WTC11 (cell line): ENCODE measurements around the gene RPL27. TPM values are rescaled to one million over a fixed set of nuclear protein-coding genes. Genes with fewer than 3 reads are reported as not detected.

Experiments
- ATAC-seq: fragments of 200-7000 bp; cut with Tn5 transposase; 2 replicates; pipeline ENCODE4 v1.10.0; 2021; ENCODE audit warnings: mild to moderate bottlenecking, moderate library complexity
- CTCF ChIA-PET: fragments of 300-600 bp; sonication (Branson Sonifier 250); formaldehyde crosslinking; loops from one replicate; lab custom pipeline; 2021; ENCODE audit warnings: antibody characterized with exemption; lab: Charles Lee
- POLR2A ChIA-PET: fragments of 350-600 bp; sonication (Branson Sonifier 250); formaldehyde crosslinking; loops from one replicate; lab custom pipeline; 2021; ENCODE audit warnings: antibody characterized with exemption; lab: Charles Lee
- DNase-seq: peaks from one replicate; pipeline ENCODE4 v3.0.0; 2021; ENCODE audit warnings: low spot score
- H3K27ac Mint-ChIP-seq: 2 replicates; pipeline ENCODE4 v1.8.0; 2021; ENCODE audit warnings: mixed read lengths
- H3K27me3 Mint-ChIP-seq: 2 replicates; pipeline ENCODE4 v1.8.0; 2021; ENCODE audit warnings: low read depth, mild to moderate bottlenecking, moderate library complexity, mixed read lengths
- H3K36me3 Mint-ChIP-seq: 2 replicates; pipeline ENCODE4 v1.8.0; 2021; ENCODE audit warnings: mixed read lengths
- H3K4me1 Mint-ChIP-seq: 2 replicates; pipeline ENCODE4 v1.8.0; 2022; ENCODE audit warnings: mixed read lengths
- H3K4me3 Mint-ChIP-seq: 2 replicates; pipeline ENCODE4 v1.8.0; 2021; ENCODE audit warnings: mild to moderate bottlenecking, moderate library complexity, mixed read lengths
- H3K9me3 Mint-ChIP-seq: 2 replicates; pipeline ENCODE4 v1.8.0; 2021; ENCODE audit warnings: mixed read lengths
- ELF4 ChIP-seq: sonication (generic); formaldehyde crosslinking; IDR thresholded peaks from 2 replicates; pipeline ENCODE4 v1.8.1; 2022; ENCODE audit warnings: low read depth, mild to moderate bottlenecking, moderate library complexity, missing genetic modification reagents
- ETV6 ChIP-seq: sonication (generic); formaldehyde crosslinking; IDR thresholded peaks from 2 replicates; pipeline ENCODE4 v1.8.1; 2022; ENCODE audit warnings: mild to moderate bottlenecking, missing genetic modification reagents
- FOXP1 ChIP-seq: sonication (generic); formaldehyde crosslinking; IDR thresholded peaks from 2 replicates; pipeline ENCODE4 v1.8.0; 2022; ENCODE audit warnings: missing genetic modification reagents, mild to moderate bottlenecking, moderate library complexity, borderline replicate concordance
- GRHL2 ChIP-seq: fragments of 250-450 bp; sonication (Bioruptor Pico); IDR thresholded peaks from 2 replicates; pipeline ENCODE4 v1.8.0; 2022; ENCODE audit warnings: mild to moderate bottlenecking, moderate library complexity; ENCODE audit not compliant: insufficient replicate concordance, severe bottlenecking
- IRF2 ChIP-seq: sonication (generic); formaldehyde crosslinking; IDR thresholded peaks from 2 replicates; pipeline ENCODE4 v1.8.0; 2022; ENCODE audit warnings: low read depth, missing genetic modification reagents, borderline replicate concordance
- NFATC4 ChIP-seq: fragments of 250-450 bp; sonication (Bioruptor Pico); IDR thresholded peaks from 2 replicates; pipeline ENCODE4 v1.9.0; 2021; ENCODE audit warnings: mild to moderate bottlenecking
- RELA ChIP-seq: sonication (generic); formaldehyde crosslinking; IDR thresholded peaks from 2 replicates; pipeline ENCODE4 v1.8.1; 2022; ENCODE audit warnings: missing genetic modification reagents, mild to moderate bottlenecking, borderline replicate concordance
- RORB ChIP-seq: fragments of 250-450 bp; sonication (Bioruptor Pico); IDR thresholded peaks from 2 replicates; pipeline ENCODE4 v1.9.0; 2021; ENCODE audit warnings: mild to moderate bottlenecking
- SOX15 ChIP-seq: fragments of 250-450 bp; sonication (Bioruptor Pico); IDR thresholded peaks from 2 replicates; pipeline ENCODE4 v1.9.0; 2021; ENCODE audit warnings: mild to moderate bottlenecking
- SP1 ChIP-seq: sonication (generic); formaldehyde crosslinking; conservative IDR thresholded peaks from 2 replicates; pipeline ENCODE4 v1.8.1; 2022; ENCODE audit warnings: missing genetic modification reagents
- TCF7 ChIP-seq: sonication (generic); formaldehyde crosslinking; IDR thresholded peaks from 2 replicates; pipeline ENCODE4 v1.8.0; 2022; ENCODE audit warnings: mild to moderate bottlenecking, low read depth, missing genetic modification reagents, moderate library complexity
- TEAD1 ChIP-seq: sonication (generic); formaldehyde crosslinking; IDR thresholded peaks from 2 replicates; pipeline ENCODE4 v1.8.0; 2022; ENCODE audit warnings: mild to moderate bottlenecking, missing genetic modification reagents
- TP53 ChIP-seq: sonication (generic); formaldehyde crosslinking; IDR thresholded peaks from 2 replicates; pipeline ENCODE4 v1.8.1; 2023; ENCODE audit warnings: mild to moderate bottlenecking, missing genetic modification reagents
- ZNF138 ChIP-seq: sonication (generic); formaldehyde crosslinking; conservative IDR thresholded peaks from 2 replicates; pipeline ENCODE4 v1.8.1; 2022; ENCODE audit warnings: mild to moderate bottlenecking, moderate library complexity, missing genetic modification reagents
- ZNF317 ChIP-seq: sonication (generic); formaldehyde crosslinking; IDR thresholded peaks from 2 replicates; pipeline ENCODE4 v1.8.1; 2023; ENCODE audit warnings: low read depth, mild to moderate bottlenecking, moderate library complexity, missing genetic modification reagents, borderline replicate concordance
- total RNA-seq: library from RNA; stranded (reverse); gene quantifications from 3 replicates; pipeline ENCODE4 v1.2.3, GENCODE V29; 2021
- TF ChIP-seq, protein P1 (sequence below): sonication (generic); formaldehyde crosslinking; IDR thresholded peaks from 2 replicates; pipeline ENCODE4 v1.8.0; 2022; ENCODE audit warnings: mild to moderate bottlenecking, missing genetic modification reagents
- TF ChIP-seq, protein P2 (sequence below): fragments of 250-450 bp; sonication (Bioruptor Pico); conservative IDR thresholded peaks from 2 replicates; pipeline ENCODE4 v1.9.0; 2021; ENCODE audit warnings: mild to moderate bottlenecking
- TF ChIP-seq, protein P3 (sequence below): sonication (generic); formaldehyde crosslinking; IDR thresholded peaks from 2 replicates; pipeline ENCODE4 v1.8.1; 2023; ENCODE audit warnings: mild to moderate bottlenecking, missing genetic modification reagents, moderate library complexity
- TF ChIP-seq, protein P4 (sequence below): sonication (generic); formaldehyde crosslinking; IDR thresholded peaks from 2 replicates; pipeline ENCODE4 v1.8.1; 2023; ENCODE audit warnings: mild to moderate bottlenecking, missing genetic modification reagents, moderate library complexity
- TF ChIP-seq, protein P5 (sequence below): fragments of 250-450 bp; sonication (Bioruptor Pico); IDR thresholded peaks from 2 replicates; pipeline ENCODE4 v1.9.0; 2021; ENCODE audit warnings: mild to moderate bottlenecking
- TF ChIP-seq, protein P6 (sequence below): sonication (generic); formaldehyde crosslinking; IDR thresholded peaks from 2 replicates; pipeline ENCODE4 v1.8.1; 2022; ENCODE audit warnings: mild to moderate bottlenecking, moderate library complexity, missing genetic modification reagents
- TF ChIP-seq, protein P7 (sequence below): sonication (generic); formaldehyde crosslinking; conservative IDR thresholded peaks from 2 replicates; pipeline ENCODE4 v1.8.1; 2022; ENCODE audit warnings: mild to moderate bottlenecking, missing genetic modification reagents
- TF ChIP-seq, protein P8 (sequence below): fragments of 200-600 bp; IDR thresholded peaks from 2 replicates; pipeline ENCODE4 v1.8.0; 2022; ENCODE audit warnings: antibody characterized with exemption
- TF ChIP-seq, protein P9 (sequence below): sonication (generic); formaldehyde crosslinking; IDR thresholded peaks from 2 replicates; pipeline ENCODE4 v1.8.1; 2022; ENCODE audit warnings: low read depth, missing genetic modification reagents, borderline replicate concordance

RPL27 gene
- total RNA-seq, 1 experiment from 2014 or later, result 1,391 TPM

DNA sequence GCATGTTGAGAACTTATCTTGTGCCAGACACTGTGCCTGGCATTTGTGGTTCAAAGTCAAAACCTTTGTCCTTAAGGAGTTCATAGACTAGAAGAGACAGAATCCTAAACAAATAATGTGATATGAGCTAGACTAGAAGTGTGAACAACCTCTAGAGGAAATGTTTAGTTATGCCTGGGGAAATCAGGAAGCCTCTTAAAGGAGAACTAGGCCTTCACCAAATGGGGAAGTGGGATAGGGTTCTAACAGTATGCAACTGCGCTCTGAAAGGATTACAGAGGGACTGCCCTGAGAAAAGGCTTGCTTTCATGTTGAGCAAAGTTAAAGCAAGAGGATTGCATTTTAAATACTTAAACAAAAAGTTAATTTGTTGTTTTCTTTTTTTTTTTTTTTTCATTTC lies 13.0 kb upstream of the RPL27 start:
- CTCF ChIA-PET, result interaction anchor here (0.9 to 2.4 kb wide), 2 partner anchors 12 to 222 kb away, joined by 3 to 8 read pairs; partner anchors contain the start of gene RPL27

DNA sequence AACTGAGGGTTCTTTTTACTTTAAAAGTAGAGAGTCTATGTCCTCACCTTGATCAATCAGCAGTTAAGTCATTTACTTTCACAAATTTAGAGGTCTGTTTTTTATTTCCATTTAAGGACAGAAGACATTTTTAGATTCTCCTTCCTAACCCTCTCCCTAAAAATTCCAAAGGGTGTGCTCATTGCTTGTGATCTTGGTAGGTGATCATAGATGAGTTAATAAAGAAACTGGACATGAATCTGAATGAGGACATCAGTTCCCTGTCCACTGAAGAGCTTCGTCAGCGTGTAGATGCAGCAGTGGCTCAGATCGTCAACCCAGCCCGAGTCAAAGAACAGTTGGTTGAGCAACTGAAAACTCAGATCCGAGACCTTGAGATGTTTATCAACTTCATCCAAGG lies 9.1 kb upstream of the RPL27 start:
- DNase-seq (no peak), ATAC-seq (no peak)
- no peak overlapping the region for H3K4me3 Mint-ChIP-seq
- POLR2A ChIA-PET, result no interaction called here
- no peak overlapping the region for H3K27ac Mint-ChIP-seq
- CTCF ChIA-PET, result interaction anchor here (3.2 kb wide), 1 partner anchor 9 kb away, joined by 9 read pairs; the partner anchor contains the start of gene RPL27
- peaks cover 73% of the 10 kb centered on the region for H3K36me3 Mint-ChIP-seq
- H3K9me3 Mint-ChIP-seq, result no peaks in the 10 kb centered on the region
- H3K4me1 Mint-ChIP-seq, result no peaks in the 10 kb centered on the region
- H3K27me3 Mint-ChIP-seq, result no peaks in the 10 kb centered on the region
- TF ChIP-seq TP53 (no peak), NFATC4 (CRISPR knock-in tag) (no peak), ELF4 (CRISPR knock-in tag) (no peak), TEAD1 (CRISPR knock-in tag) (no peak), ZNF138 (CRISPR knock-in tag) (no peak), IRF2 (CRISPR knock-in tag) (no peak), SOX15 (CRISPR knock-in tag) (no peak), ZNF317 (CRISPR knock-in tag) (no peak)
- TF ChIP-seq, protein P1, sequence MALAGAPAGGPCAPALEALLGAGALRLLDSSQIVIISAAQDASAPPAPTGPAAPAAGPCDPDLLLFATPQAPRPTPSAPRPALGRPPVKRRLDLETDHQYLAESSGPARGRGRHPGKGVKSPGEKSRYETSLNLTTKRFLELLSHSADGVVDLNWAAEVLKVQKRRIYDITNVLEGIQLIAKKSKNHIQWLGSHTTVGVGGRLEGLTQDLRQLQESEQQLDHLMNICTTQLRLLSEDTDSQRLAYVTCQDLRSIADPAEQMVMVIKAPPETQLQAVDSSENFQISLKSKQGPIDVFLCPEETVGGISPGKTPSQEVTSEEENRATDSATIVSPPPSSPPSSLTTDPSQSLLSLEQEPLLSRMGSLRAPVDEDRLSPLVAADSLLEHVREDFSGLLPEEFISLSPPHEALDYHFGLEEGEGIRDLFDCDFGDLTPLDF (CRISPR knock-in tag), result no peak
- TF ChIP-seq, protein P2, sequence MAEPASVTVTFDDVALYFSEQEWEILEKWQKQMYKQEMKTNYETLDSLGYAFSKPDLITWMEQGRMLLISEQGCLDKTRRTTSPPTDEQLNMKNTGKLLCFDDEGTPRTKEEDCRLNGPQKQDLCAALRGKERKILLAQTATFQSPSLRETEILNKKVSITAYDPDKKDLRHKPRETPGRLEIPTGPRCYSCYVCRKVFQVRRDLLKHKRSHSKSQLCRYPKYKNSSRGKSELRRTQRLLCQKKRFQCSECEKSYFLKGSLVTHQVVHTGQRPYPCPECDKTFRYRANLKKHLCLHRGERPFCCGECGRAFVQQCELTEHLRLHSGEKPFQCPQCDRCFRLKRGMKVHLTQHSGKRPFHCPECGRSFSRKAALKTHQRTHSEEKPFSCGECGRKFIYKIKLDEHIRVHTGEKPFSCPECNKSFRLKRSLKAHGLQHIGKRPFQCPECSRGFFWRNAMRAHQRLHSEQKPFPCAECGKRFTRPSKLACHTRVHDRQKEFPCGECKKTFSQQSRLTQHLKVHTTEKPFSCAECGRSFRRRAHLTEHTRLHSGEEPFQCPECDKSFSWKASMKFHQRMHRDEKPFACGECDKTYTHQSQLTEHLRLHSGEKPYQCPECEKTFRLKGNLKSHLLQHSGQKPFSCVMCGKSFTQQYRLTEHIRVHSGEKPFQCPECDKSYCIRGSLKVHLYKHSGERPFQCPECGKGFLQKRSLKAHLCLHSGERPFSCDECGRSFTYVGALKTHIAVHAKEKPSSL (CRISPR knock-in tag), result no peak
- TF ChIP-seq, protein P3, sequence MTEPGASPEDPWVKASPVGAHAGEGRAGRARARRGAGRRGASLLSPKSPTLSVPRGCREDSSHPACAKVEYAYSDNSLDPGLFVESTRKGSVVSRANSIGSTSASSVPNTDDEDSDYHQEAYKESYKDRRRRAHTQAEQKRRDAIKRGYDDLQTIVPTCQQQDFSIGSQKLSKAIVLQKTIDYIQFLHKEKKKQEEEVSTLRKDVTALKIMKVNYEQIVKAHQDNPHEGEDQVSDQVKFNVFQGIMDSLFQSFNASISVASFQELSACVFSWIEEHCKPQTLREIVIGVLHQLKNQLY (CRISPR knock-in tag), result no peak
- TF ChIP-seq, protein P4, sequence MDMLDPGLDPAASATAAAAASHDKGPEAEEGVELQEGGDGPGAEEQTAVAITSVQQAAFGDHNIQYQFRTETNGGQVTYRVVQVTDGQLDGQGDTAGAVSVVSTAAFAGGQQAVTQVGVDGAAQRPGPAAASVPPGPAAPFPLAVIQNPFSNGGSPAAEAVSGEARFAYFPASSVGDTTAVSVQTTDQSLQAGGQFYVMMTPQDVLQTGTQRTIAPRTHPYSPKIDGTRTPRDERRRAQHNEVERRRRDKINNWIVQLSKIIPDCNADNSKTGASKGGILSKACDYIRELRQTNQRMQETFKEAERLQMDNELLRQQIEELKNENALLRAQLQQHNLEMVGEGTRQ, result no peak
- TF ChIP-seq, protein P5, sequence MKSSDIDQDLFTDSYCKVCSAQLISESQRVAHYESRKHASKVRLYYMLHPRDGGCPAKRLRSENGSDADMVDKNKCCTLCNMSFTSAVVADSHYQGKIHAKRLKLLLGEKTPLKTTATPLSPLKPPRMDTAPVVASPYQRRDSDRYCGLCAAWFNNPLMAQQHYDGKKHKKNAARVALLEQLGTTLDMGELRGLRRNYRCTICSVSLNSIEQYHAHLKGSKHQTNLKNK (CRISPR knock-in tag), result no peak
- TF ChIP-seq, protein P6, sequence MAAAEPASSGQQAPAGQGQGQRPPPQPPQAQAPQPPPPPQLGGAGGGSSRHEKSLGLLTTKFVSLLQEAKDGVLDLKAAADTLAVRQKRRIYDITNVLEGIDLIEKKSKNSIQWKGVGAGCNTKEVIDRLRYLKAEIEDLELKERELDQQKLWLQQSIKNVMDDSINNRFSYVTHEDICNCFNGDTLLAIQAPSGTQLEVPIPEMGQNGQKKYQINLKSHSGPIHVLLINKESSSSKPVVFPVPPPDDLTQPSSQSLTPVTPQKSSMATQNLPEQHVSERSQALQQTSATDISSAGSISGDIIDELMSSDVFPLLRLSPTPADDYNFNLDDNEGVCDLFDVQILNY (CRISPR knock-in tag), result no peak
- TF ChIP-seq, protein P7, sequence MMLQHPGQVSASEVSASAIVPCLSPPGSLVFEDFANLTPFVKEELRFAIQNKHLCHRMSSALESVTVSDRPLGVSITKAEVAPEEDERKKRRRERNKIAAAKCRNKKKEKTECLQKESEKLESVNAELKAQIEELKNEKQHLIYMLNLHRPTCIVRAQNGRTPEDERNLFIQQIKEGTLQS (CRISPR knock-in tag), result no peak
- TF ChIP-seq, protein P8, sequence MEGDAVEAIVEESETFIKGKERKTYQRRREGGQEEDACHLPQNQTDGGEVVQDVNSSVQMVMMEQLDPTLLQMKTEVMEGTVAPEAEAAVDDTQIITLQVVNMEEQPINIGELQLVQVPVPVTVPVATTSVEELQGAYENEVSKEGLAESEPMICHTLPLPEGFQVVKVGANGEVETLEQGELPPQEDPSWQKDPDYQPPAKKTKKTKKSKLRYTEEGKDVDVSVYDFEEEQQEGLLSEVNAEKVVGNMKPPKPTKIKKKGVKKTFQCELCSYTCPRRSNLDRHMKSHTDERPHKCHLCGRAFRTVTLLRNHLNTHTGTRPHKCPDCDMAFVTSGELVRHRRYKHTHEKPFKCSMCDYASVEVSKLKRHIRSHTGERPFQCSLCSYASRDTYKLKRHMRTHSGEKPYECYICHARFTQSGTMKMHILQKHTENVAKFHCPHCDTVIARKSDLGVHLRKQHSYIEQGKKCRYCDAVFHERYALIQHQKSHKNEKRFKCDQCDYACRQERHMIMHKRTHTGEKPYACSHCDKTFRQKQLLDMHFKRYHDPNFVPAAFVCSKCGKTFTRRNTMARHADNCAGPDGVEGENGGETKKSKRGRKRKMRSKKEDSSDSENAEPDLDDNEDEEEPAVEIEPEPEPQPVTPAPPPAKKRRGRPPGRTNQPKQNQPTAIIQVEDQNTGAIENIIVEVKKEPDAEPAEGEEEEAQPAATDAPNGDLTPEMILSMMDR, result no peak

More for the DNA sequence above, 13.0 kb upstream of the RPL27 start:
- Mint-ChIP-seq H3K4me1 (peaks cover 12% of the 10 kb centered on the region), H3K9me3 (no peaks in the 10 kb centered on the region), H3K27ac (no peak overlapping the region), H3K36me3 (peaks cover 48% of the 10 kb centered on the region), H3K27me3 (no peaks in the 10 kb centered on the region; the same call in 1 of the 2 replicates), H3K4me3 (no peak overlapping the region)
- no peak for ATAC-seq
- POLR2A ChIA-PET, result no interaction called here
- no peak for DNase-seq
- TF ChIP-seq, protein P8, result no peak
- TF ChIP-seq RORB (CRISPR knock-in tag) (no peak), RELA (no peak), ZNF138 (CRISPR knock-in tag) (no peak), IRF2 (CRISPR knock-in tag) (no peak), GRHL2 (CRISPR knock-in tag) (no peak), SP1 (CRISPR knock-in tag) (no peak), ETV6 (CRISPR knock-in tag) (no peak), FOXP1 (CRISPR knock-in tag) (no peak), TCF7 (CRISPR knock-in tag) (no peak), ZNF317 (CRISPR knock-in tag) (no peak)
- TF ChIP-seq, protein P9, sequence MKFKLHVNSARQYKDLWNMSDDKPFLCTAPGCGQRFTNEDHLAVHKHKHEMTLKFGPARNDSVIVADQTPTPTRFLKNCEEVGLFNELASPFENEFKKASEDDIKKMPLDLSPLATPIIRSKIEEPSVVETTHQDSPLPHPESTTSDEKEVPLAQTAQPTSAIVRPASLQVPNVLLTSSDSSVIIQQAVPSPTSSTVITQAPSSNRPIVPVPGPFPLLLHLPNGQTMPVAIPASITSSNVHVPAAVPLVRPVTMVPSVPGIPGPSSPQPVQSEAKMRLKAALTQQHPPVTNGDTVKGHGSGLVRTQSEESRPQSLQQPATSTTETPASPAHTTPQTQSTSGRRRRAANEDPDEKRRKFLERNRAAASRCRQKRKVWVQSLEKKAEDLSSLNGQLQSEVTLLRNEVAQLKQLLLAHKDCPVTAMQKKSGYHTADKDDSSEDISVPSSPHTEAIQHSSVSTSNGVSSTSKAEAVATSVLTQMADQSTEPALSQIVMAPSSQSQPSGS, result no peak
- TF ChIP-seq, all 79 proteins: peak for 0
